Measurements from ENCODE around the gene MAML1.

MAML1 gene

GRCh38 chr5:179793468-179794139 is 61.0 kb downstream of the MAML1 start, which contains the start of gene LTC4S:
Gene LTC4S, plus strand, starts transcription at chr5:179793986. Its CDS starts 95 bp downstream, at chr5:179794081.
- DNase-seq (ENCODE audit: low read depth in 3 of 3): no peak

DNA sequence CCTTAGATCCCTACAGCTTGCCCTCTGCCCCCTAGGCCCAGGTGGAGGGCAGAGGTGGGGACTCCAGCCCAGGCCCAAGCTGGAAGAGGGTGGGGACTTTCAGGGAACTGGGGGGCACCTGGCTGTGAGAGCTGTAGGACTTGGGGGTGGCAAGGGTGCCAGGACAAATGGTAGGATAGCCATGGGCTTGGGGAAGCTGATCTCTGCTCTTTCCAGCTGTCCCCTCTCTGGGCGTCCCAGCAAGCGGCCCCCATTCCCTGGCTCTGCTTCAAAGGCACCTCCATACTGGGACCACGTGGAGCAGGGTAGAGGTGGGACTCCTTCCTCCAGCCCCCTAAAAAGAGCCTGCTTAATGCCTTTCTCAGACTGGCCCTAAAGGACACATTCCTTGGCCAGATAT is 61.5 kb downstream of the MAML1 start:
- no peak for DNase-seq (ENCODE audit: low read depth in 3 of 3)

DNA sequence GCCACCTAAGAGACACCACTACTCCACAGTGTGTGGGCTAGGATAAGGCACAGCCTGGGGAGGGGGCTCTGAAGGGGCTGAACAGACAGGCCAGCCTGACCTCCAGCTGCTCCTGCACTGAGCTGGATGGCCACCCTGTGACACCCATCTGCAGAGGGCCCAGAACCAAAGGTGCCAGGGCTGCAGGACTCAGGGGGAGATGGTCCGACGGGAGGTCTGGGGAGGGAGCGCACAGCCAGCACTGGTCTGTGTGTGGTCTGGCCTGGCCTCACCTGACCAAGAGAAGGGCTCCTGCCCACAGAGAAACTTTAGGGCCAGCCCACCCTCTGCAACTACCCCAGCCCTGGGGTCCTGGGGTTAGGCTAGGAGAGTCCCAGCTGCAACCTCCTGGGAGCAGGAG is 62.0 kb downstream of the MAML1 start:
- no peak for DNase-seq (ENCODE audit: low read depth in 3 of 3)

DNA sequence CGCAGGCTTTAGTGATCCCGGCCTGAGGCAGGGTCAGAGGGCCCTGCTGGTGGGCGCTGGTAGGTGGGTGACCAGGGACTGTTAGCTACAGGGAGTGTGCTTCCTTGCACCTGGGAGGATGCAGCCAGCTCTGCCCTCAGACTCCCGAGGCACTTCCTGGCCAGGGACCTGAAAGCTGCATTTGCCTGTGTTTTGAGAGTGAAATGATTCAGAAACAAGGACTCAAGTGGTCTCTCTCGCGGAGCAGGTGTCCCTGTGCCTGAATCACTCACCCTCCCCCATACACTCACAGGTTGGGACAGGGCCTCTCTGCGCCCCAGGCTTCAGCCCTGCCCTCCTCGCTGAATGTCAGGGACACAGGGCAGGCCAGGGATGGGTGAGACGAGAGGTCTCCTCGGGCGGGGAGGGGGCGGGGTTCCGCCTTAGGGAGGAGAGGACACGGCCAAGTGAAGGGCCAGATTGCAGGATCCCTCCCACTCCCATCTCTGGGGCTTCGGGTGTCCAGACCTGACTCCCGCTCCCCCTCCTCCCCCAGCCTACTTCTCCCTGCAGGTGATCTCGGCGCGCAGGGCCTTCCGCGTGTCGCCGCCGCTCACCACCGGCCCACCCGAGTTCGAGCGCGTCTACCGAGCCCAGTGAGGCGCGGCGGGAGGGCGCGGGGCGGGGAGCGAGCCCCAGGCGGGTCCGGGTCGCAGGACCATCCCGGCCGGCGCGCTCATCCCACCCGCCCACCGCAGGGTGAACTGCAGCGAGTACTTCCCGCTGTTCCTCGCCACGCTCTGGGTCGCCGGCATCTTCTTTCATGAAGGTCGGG is 62.6 kb downstream of the MAML1 start:
- DNase-seq (ENCODE audit: low read depth in 3 of 3): no peak

DNA sequence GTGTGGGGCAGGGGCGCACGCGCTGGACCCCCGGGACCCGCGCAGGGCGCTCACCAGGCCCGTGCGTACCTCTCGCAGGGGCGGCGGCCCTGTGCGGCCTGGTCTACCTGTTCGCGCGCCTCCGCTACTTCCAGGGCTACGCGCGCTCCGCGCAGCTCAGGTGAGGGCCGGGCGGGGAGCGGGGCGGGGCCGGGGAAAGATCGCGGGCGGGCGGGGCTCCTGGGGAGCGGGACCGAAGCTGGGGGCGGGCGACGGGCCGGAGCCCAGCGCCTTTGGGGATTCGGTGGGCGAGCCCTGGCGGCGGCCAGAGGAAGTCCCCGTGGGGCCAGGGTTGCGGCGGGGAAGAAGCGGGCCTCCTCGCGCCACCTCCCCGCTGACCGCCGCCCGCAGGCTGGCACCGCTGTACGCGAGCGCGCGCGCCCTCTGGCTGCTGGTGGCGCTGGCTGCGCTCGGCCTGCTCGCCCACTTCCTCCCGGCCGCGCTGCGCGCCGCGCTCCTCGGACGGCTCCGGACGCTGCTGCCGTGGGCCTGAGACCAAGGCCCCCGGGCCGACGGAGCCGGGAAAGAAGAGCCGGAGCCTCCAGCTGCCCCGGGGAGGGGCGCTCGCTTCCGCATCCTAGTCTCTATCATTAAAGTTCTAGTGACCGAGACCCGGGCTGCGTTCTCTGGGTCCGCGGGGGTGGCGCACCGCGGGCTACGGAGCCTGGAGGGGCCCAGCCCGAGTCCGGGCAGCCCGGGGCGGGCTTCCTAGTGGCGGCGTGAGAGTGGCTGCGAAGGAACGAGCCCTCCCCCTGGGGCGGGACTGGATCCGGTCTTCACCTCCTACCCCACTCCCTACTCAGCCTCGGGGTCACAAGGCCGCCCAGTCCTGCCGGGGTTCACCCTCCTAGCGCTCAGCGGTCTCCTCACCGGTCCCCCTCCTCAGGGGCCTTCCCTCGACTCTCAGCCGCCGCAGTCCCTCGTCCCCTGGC is 63.5 kb downstream of the MAML1 start:
- DNase-seq (ENCODE audit: low read depth in 3 of 3): peak in 1 of 3 donors; percentile 70

GRCh38 chr5:179796877-179797608 is 64.4 kb downstream of the MAML1 start:
- DNase-seq (ENCODE audit: low read depth in 3 of 3): no peak

DNA sequence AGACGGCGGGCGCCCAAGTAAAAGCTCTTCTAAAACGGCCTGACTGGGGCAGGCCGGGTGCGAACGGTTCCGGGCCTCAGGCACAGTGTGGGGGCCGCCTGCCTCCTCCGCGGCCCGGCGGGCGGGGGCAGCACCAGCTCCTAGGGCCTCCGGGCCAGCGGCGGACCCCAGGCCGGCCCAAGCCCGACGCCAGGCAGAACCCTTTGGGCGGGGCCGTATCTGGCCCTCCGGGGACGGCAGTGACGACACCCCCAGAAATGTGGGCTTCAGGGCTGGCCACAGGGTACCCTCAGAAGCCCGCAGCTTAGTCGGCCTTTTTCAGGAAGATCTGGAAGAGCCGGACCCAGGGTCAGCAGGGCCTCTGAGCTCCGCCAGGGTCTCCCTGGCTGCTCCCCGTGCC is 65.1 kb downstream of the MAML1 start:
- DNase-seq (ENCODE audit: low read depth in 3 of 3): no peak

GRCh38 chr5:179798144-179798770 is 65.6 kb downstream of the MAML1 start:
- DNase-seq (ENCODE audit: low read depth in 3 of 3): no peak

DNA sequence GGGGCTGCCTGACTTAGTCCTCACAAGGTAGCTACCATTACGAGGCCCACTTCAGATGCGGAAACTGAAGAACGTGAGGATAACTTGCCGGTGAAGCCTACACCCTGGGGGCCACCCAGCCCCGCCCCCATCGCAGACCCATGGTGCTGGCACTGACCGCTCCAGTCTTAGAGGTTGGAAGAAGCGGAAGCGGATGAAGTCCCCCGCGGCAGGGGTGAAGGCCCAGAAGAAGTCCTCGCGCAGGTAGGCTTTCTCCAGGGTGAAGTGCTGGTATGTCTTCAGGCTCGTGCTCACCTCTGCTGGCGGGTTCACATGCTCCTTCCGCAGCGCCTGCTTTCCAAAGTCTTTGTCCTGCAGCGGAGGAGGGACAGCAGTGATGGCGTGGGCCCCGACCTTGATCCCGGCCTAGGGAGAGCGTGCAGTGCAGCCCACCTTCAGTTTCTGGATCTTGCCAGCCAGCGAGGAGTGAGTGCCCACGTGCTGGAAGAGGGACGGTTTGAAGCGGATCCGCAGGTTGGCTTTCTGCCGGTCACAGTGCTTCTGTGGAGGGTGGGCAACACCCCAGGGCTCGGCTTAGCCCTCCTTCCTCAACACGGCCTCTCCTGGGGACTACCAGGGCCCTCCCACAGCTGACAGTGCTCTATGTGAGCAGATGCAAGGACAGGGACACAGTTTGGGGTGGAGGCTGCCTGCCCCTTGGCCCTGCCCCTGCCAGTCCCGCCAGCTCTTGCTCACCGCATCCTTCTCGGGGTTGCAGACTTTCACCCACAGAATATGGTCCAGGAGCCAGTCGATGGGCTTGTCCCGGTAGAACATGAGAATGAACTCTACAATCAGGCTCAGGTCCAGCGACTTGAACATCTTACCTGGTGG is 66.4 kb downstream of the MAML1 start:
- no peak for DNase-seq (ENCODE audit: low read depth in 3 of 3)

DNA sequence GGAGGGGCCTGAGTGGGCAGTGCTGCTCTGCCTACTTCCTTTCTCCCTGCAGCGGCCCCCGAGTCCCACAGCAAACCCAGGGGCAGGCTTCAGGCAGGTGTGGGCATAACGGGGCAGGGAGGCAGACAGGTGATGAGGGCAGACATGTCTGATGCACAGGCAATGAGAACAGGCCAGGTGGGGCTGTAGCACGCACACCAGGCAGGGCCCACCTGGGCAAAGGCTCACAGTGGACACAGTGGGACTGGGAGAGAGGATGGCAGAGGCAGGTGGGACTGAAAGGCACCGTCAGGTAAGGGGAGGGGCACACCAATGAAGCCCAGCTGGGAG is 67.0 kb downstream of the MAML1 start:
- DNase-seq (ENCODE audit: low read depth in 3 of 3): no peak

- no peak for DNase-seq (ENCODE audit: low read depth in 3 of 3)
Measured at GRCh38 chr5:179800071-179800695, 67.6 kb downstream of the MAML1 start.

GRCh38 chr5:179800696-179801201 is 68.1 kb downstream of the MAML1 start:
- no peak for DNase-seq (ENCODE audit: low read depth in 3 of 3)

DNA sequence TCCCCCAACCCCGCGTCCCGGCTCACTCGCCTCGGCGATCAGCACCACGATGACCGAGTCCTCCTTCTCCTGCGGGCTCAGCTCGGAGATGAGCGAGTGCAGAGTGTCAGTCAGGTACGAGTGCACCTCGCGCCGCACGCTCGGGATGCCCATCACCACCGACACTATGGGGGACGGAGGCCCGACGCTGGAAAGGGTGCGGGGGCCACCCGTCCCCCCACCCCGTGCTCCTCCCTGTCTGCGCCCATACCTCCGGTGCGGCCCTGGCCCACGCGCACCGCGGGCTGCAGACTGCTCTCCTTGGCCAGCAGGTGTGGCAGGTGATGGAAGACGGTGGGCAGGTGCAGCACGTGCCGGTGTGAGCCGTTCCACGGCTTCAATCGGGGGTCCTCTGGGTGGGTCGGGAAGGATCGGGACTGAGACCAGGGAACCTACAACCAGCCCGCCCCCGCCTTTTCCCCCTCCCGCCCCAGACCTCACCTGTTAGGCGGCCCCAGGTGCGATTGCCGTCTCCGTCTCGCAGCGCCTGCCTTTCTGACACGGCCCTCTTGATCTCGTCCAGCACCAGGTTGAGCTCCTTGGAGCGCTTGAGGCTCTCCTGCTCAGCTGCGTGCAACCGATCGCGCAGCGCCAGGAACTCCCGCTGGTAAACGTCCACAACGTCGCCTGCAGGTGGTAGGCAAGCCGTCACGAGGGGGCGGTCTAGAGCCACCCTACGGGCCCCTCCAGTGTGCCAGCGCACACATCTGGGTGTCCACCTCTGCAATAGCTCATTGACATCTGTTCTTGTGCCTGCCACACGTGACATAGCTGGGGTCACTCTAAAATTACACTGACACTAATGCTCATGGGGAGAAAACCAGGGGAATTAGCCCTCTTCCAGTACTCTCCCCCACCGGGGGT is 68.9 kb downstream of the MAML1 start:
- peak; percentile 68 to 85 (median 69) for DNase-seq (ENCODE audit: low read depth in 3 of 3)

- DNase-seq (ENCODE audit: low read depth in 3 of 3): no peak
Measured at GRCh38 chr5:179802207-179802883, 69.7 kb downstream of the MAML1 start.

DNA sequence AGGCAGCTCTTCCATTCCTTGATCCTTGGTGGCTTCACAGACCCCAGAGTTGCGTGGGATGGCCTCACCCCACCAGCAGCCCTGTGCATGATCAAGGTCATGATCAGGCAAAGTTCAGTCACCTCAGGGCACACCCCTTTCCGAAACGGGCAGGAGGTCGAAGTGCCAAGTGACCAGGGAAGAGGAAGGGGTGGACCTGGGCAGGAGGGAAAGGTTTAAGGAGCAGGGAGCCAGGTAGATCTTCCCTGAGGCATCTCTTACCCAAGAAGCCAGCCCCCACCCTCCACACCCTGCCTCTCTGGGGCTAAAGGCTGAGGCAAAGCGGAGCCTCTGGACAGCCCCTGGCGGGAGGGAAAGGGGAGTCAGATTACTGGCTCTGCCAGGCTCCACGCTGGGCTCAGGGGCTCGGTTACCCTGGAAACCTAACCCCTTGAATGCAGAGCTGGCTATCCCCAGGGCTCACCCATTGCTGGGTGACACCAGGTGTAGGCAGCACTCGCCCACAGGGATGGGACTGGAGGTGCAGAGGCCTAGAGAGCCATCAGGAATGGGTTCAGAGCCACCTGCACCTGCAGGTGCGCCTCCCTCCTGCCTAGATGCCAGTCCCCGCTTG is 70.4 kb downstream of the MAML1 start:
- no peak for DNase-seq (ENCODE audit: low read depth in 3 of 3)

DNA sequence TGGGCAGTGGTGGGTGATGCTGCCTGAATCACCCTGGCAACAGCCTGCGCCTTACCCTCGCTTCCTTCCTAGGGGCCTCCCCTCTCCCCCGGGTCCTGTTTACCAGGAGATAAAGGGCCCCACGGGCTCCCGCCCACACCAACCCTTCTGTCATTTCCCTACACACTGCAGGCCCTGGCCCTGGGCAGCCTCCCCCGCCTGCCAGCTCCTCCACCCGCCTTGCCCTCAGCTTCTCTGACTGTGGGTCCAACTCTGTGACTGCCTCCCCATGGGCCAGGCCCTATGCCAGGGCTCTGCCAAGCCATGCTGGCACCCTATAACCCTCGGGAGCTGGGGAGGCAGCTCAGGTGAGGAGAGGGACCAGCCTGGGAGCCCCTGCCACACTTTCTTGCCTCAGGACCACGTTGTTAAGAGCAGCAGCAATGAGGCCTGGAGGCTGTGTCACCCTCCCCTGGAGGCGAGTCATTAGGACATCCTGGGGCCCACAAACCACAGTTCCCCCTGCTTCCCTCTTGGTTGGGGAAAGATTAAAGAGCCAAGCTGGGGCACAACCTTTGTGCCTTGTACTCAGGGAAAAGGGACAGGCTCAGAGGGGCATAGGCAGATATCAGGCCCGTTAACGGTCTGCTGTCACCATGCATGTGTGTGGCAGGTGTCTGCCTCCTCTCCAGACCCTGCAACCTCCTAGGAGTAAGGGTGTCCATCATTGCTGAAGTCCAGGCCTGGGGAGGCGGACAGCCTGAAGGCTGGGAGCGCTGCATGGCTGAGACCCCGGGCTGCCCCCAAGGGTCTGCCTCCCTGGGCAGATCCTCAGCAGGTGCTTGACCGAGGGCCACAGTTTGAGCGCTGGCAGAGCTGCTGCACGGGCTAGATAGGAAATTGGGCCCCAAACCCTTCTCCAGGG is 71.3 kb downstream of the MAML1 start:
- no peak for DNase-seq (ENCODE audit: low read depth in 3 of 3)
